ENCODE results near the gene PRUNE2.

- TF ChIP-seq CTCF (IDR thresholded peaks at IDR 0.05; ENCODE audit: low read depth, low read length, poor library complexity, severe bottlenecking) (no peak), EZH2phosphoT487 (IDR thresholded peaks at IDR 0.05; ENCODE audit: borderline replicate concordance, low read length) (no peak)
Measured at GRCh38 chr9:76650692-76651091, 255.2 kb downstream of the PRUNE2 start.
